HepG2 (cell line): Measurements from ENCODE around the gene GNPDA1. TPM values are rescaled to one million over a fixed set of nuclear protein-coding genes. Genes with fewer than 3 reads are reported as not detected.

Experiments used
- BRD4 ChIP-seq: sonication (generic); formaldehyde crosslinking; IDR thresholded peaks from 2 replicates; pipeline ENCODE4 v1.4.0; 2020; ENCODE audit warnings: missing genetic modification reagents
- CBX1 ChIP-seq: IDR thresholded peaks from one replicate; pipeline ENCODE4 v1.6.1; 2016; ENCODE audit warnings: antibody characterized with exemption, low read depth
- EP300 ChIP-seq, 3 experiments: sonication (generic) in 1 of 3; formaldehyde crosslinking in 1 of 3; IDR thresholded peaks; 2 replicates each; pipeline versions ENCODE4 v1.5.1 to v1.6.1; 2011 to 2020; ENCODE audit warnings: low read depth in 2 of 3, low read length in 2 of 3, borderline replicate concordance in 1 of 3, improper control_type of control experiment in 1 of 3, mild to moderate bottlenecking in 1 of 3, missing genetic modification reagents in 1 of 3, moderate library complexity in 1 of 3
- ETV5 ChIP-seq: IDR thresholded peaks from 2 replicates; pipeline ENCODE4 v1.6.1; 2018; ENCODE audit warnings: missing biosample characterization, missing genetic modification reagents, inconsistent platforms, borderline replicate concordance
- IRF9 ChIP-seq: sonication (generic); formaldehyde crosslinking; IDR thresholded peaks from 2 replicates; pipeline ENCODE4 v1.8.0; 2022; ENCODE audit warnings: missing genetic modification reagents, mild to moderate bottlenecking, borderline replicate concordance
- KLF9 ChIP-seq: IDR thresholded peaks from 2 replicates; pipeline ENCODE4 v1.6.1; 2016; ENCODE audit warnings: low read depth
- MAF1 ChIP-seq: sonication (generic); formaldehyde crosslinking; IDR thresholded peaks from 2 replicates; pipeline ENCODE4 v1.5.0; 2020; ENCODE audit warnings: missing genetic modification reagents, borderline replicate concordance
- MZF1 ChIP-seq: sonication (generic); formaldehyde crosslinking; IDR thresholded peaks from 2 replicates; pipeline ENCODE4 v1.8.1; 2023; ENCODE audit warnings: mild to moderate bottlenecking, missing genetic modification reagents, borderline replicate concordance
- NFIB ChIP-seq: sonication (generic); formaldehyde crosslinking; IDR thresholded peaks from 2 replicates; pipeline ENCODE4 v1.9.0; 2021; ENCODE audit warnings: missing genetic modification reagents, mild to moderate bottlenecking, borderline replicate concordance
- PATZ1 ChIP-seq: sonication (generic); formaldehyde crosslinking; IDR thresholded peaks from 2 replicates; pipeline ENCODE4 v1.4.0; 2020; ENCODE audit warnings: missing genetic modification reagents
- PAX8 ChIP-seq: sonication (generic); formaldehyde crosslinking; IDR thresholded peaks from 2 replicates; pipeline ENCODE4 v1.8.0; 2022; ENCODE audit warnings: mild to moderate bottlenecking, missing genetic modification reagents, borderline replicate concordance
- SALL2 ChIP-seq: sonication (generic); formaldehyde crosslinking; IDR thresholded peaks from 2 replicates; pipeline ENCODE4 v1.8.1; 2023; ENCODE audit warnings: mild to moderate bottlenecking, missing genetic modification reagents, inconsistent platforms
- SATB2 ChIP-seq: sonication (generic); formaldehyde crosslinking; IDR thresholded peaks from 2 replicates; pipeline ENCODE4 v1.5.0; 2020; ENCODE audit warnings: missing genetic modification reagents
- SMYD3 ChIP-seq: sonication (generic); formaldehyde crosslinking; IDR thresholded peaks from 2 replicates; pipeline ENCODE4 v1.8.1; 2023; ENCODE audit warnings: mild to moderate bottlenecking, missing genetic modification reagents
- YEATS4 ChIP-seq: sonication (generic); formaldehyde crosslinking; IDR thresholded peaks from 2 replicates; pipeline ENCODE4 v1.4.0; 2020; ENCODE audit warnings: missing genetic modification reagents, borderline replicate concordance
- ZNF232 ChIP-seq: sonication (generic); formaldehyde crosslinking; IDR thresholded peaks from 2 replicates; pipeline ENCODE4 v1.4.0; 2020; ENCODE audit warnings: missing genetic modification reagents, borderline replicate concordance
- ZNF335 ChIP-seq: sonication (generic); formaldehyde crosslinking; IDR thresholded peaks from 2 replicates; pipeline ENCODE4 v1.4.0; 2020; ENCODE audit warnings: missing genetic modification reagents
- ZNF530 ChIP-seq: sonication (generic); formaldehyde crosslinking; IDR thresholded peaks from 2 replicates; pipeline ENCODE4 v1.5.0; 2020; ENCODE audit warnings: low read depth, mild to moderate bottlenecking, missing genetic modification reagents
- ZNF629 ChIP-seq: sonication (generic); formaldehyde crosslinking; conservative IDR thresholded peaks from 2 replicates; pipeline ENCODE4 v1.5.0; 2020; ENCODE audit warnings: missing genetic modification reagents
- ZNF709 ChIP-seq: sonication (generic); formaldehyde crosslinking; IDR thresholded peaks from 2 replicates; pipeline ENCODE4 v1.5.0; 2020; ENCODE audit warnings: mild to moderate bottlenecking, missing genetic modification reagents
- ZNF839 ChIP-seq: sonication (generic); formaldehyde crosslinking; IDR thresholded peaks from 2 replicates; pipeline ENCODE4 v1.4.0; 2020; ENCODE audit warnings: missing genetic modification reagents, mild to moderate bottlenecking, borderline replicate concordance
- ZZZ3 ChIP-seq: sonication (generic); formaldehyde crosslinking; IDR thresholded peaks from 2 replicates; pipeline ENCODE4 v1.4.0; 2020; ENCODE audit warnings: missing genetic modification reagents, mild to moderate bottlenecking, borderline replicate concordance
- polyA plus RNA-seq, 8 experiments: library from polyadenylated mRNA; depleted of rRNA in 3 of 8; stranded (reverse) in 7 of 8; unstranded in 1 of 8; fragments of >200 nt; fragmentation: Illumina TruSeq in 4 of 8; extraction: Trizol in 4 of 8; gene quantifications; 2 replicates each; pipeline versions ENCODE4 v1.2.1 to v1.2.3, GENCODE V29; 2011 to 2016; ENCODE audit warnings: low read depth in 4 of 8, missing spikeins in 1 of 8, mixed read lengths in 1 of 8; ENCODE audit not compliant: insufficient read depth in 1 of 8
- total RNA-seq, 5 experiments: library from RNA; depleted of rRNA; stranded (reverse); fragments of >200 nt; fragmentation: Illumina TruSeq; extraction: Trizol; gene quantifications; 2 replicates each; pipeline ENCODE4 v1.2.3, GENCODE V29; 2016; ENCODE audit warnings: low read depth in 1 of 5
- TF ChIP-seq, protein P1 (sequence below): sonication (generic); formaldehyde crosslinking; IDR thresholded peaks from 2 replicates; pipeline ENCODE4 v1.5.0; 2020; ENCODE audit warnings: mild to moderate bottlenecking, missing genetic modification reagents

GNPDA1 gene
- total and polyA plus RNA-seq, 2 of the 13 experiments (the other 11 are each of a cell fraction or from before 2014, with no cell fraction given) = 6.0 to 54.1 TPM

- TF ChIP-seq PATZ1 (CRISPR knock-in tag) = peak; percentile 13; the same call in 1 of the 2 replicates
- TF ChIP-seq ZNF335 (CRISPR knock-in tag) = no peak; the same call in 1 of the 2 replicates
- TF ChIP-seq EP300 (IDR thresholded peaks at IDR 0.05; ENCODE audit: low read depth in 2 of 2, low read length in 2 of 2) = peak; percentile 12 to 34; a peak in 2 of 4 replicates
- TF ChIP-seq EP300 (CRISPR knock-in tag; IDR thresholded peaks at IDR 0.05; ENCODE audit: borderline replicate concordance) = no peak; the same call in 1 of the 2 replicates
- TF ChIP-seq SMYD3 (CRISPR knock-in tag) = 0 out of 2 replicates have a peak, but pooled peaks have one; percentile 58
- peak; percentile 94 for TF ChIP-seq SALL2 (CRISPR knock-in tag)
- TF ChIP-seq NFIB (CRISPR knock-in tag) = no peak
- peak; percentile 74; the same call in 1 of the 2 replicates for TF ChIP-seq ZNF232 (CRISPR knock-in tag)
- no peak for TF ChIP-seq MZF1
- TF ChIP-seq ZNF839 = no peak
- peak; percentile 90; the same call in 1 of the 2 replicates for TF ChIP-seq ZZZ3 (CRISPR knock-in tag)
- TF ChIP-seq ZNF530 (CRISPR knock-in tag) = no peak
- TF ChIP-seq IRF9 = peak; percentile 83; the same call in 1 of the 2 replicates
- TF ChIP-seq BRD4 (CRISPR knock-in tag) = peak; percentile 88
- 0 out of 2 replicates have a peak, but pooled peaks have one; percentile 58 for TF ChIP-seq KLF9 (CRISPR knock-in tag)
- TF ChIP-seq, protein P1, sequence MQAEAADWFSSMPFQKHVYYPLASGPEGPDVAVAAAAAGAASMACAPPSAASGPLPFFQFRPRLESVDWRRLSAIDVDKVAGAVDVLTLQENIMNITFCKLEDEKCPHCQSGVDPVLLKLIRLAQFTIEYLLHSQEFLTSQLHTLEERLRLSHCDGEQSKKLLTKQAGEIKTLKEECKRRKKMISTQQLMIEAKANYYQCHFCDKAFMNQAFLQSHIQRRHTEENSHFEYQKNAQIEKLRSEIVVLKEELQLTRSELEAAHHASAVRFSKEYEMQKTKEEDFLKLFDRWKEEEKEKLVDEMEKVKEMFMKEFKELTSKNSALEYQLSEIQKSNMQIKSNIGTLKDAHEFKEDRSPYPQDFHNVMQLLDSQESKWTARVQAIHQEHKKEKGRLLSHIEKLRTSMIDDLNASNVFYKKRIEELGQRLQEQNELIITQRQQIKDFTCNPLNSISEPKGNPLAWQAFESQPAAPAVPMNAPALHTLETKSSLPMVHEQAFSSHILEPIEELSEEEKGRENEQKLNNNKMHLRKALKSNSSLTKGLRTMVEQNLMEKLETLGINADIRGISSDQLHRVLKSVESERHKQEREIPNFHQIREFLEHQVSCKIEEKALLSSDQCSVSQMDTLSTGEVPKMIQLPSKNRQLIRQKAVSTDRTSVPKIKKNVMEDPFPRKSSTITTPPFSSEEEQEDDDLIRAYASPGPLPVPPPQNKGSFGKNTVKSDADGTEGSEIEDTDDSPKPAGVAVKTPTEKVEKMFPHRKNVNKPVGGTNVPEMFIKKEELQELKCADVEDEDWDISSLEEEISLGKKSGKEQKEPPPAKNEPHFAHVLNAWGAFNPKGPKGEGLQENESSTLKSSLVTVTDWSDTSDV = peak; percentile 78; the same call in 1 of the 2 replicates
- peak; percentile 57 for TF ChIP-seq CBX1
- TF ChIP-seq ZNF709 (CRISPR knock-in tag) = peak; percentile 81; the same call in 1 of the 2 replicates
- TF ChIP-seq SATB2 (CRISPR knock-in tag) = 0 out of 2 replicates have a peak, but pooled peaks have one; percentile 50
- peak; percentile 18 for TF ChIP-seq ZNF629
- TF ChIP-seq PAX8 (CRISPR knock-in tag) = peak; percentile 19; the same call in 1 of the 2 replicates
- TF ChIP-seq ETV5 (CRISPR knock-in tag) = peak; percentile 79; the same call in 1 of the 2 replicates
- peak; percentile 88 for TF ChIP-seq YEATS4
- 0 out of 2 replicates have a peak, but pooled peaks have one; percentile 54 for TF ChIP-seq MAF1 (CRISPR knock-in tag)
These were observed 43.8 kb downstream of the GNPDA1 start, which contains the start of gene RNF14 (continued) for GRCh38 chr5:141968914-141969608.
